HG03175 (cell line): ENCODE measurements around the gene NXNL1.
"Not testable (repeated sequence)": the region's sequence is repeated elsewhere in the genome, so short reads cannot be mapped to it uniquely, and the experiment has no call there.

Experiments used
- ATAC-seq: cut with Tn5 transposase; IDR thresholded peaks from one replicate; pipeline ENCODE4 v1.9.1; 2021; ENCODE audit warnings: mild to moderate bottlenecking, moderate library complexity; ENCODE audit not compliant: unreplicated experiment

Gene NXNL1

GRCh38 chr19:17487284-17488121 is 26.8 kb upstream of the NXNL1 start:
- ATAC-seq: no peak

- no peak for ATAC-seq
Observed at GRCh38 chr19:17486545-17487240, 26.0 kb upstream of the NXNL1 start.

GRCh38 chr19:17484520-17485185 is 23.9 kb upstream of the NXNL1 start:
- no peak for ATAC-seq

GRCh38 chr19:17483605-17484002 is 22.9 kb upstream of the NXNL1 start:
- ATAC-seq: no peak

- no peak for ATAC-seq
Observed at GRCh38 chr19:17482877-17483604, 22.3 kb upstream of the NXNL1 start.

- ATAC-seq: no peak
Observed at GRCh38 chr19:17481986-17482385, 21.3 kb upstream of the NXNL1 start.

GRCh38 chr19:17479325-17479791 is 18.6 kb upstream of the NXNL1 start:
- ATAC-seq: no peak

GRCh38 chr19:17475541-17476115 is 14.9 kb upstream of the NXNL1 start:
- no peak for ATAC-seq

- not testable (repeated sequence) for ATAC-seq
Observed at GRCh38 chr19:17475011-17475540, 14.3 kb upstream of the NXNL1 start.

GRCh38 chr19:17473041-17473440 is 12.3 kb upstream of the NXNL1 start:
- no peak for ATAC-seq

GRCh38 chr19:17471410-17472125 is 10.8 kb upstream of the NXNL1 start:
- ATAC-seq: no peak

- peak; percentile 76 for ATAC-seq
Observed at GRCh38 chr19:17470068-17470841, 9.5 kb upstream of the NXNL1 start, which contains the start of gene SLC27A1. Gene SLC27A1, plus strand, starts transcription at chr19:17470524. Its CDS starts 17 bp downstream, at chr19:17470541.

GRCh38 chr19:17469481-17470067 is 8.8 kb upstream of the NXNL1 start:
- ATAC-seq: peak; percentile 60

GRCh38 chr19:17469092-17469480 is 8.4 kb upstream of the NXNL1 start:
- ATAC-seq: no peak

GRCh38 chr19:17468302-17469091 is 7.8 kb upstream of the NXNL1 start:
- no peak for ATAC-seq

GRCh38 chr19:17467471-17468301 is 7.0 kb upstream of the NXNL1 start:
- ATAC-seq: no peak

GRCh38 chr19:17466487-17466850 is 5.7 kb upstream of the NXNL1 start:
- no peak for ATAC-seq
